DMS153 treated with DMSO at 0.1 percent for 48 hours (cell line): ENCODE results near the gene BRINP1.
"Not testable (repeated sequence)": the region's sequence is repeated elsewhere in the genome, so short reads cannot be mapped to it uniquely, and the experiment has no call there.

Experiments used
- DNase-seq: peaks from one replicate; lab custom pipeline; 2025; ENCODE audit not compliant: unreplicated experiment; lab: John Stamatoyannopoulos, UW

Gene BRINP1

GRCh38 chr9:119215651-119216050, 153.6 kb downstream of the BRINP1 start:
- DNase-seq: no peak

- DNase-seq: no peak
Observed at GRCh38 chr9:119213471-119213870, 155.8 kb downstream of the BRINP1 start.

- DNase-seq: no peak
Observed at GRCh38 chr9:119197893-119198607, 171.2 kb downstream of the BRINP1 start.

GRCh38 chr9:119195521-119195920, 173.7 kb downstream of the BRINP1 start:
- no peak for DNase-seq

GRCh38 chr9:119185298-119185697, 183.9 kb downstream of the BRINP1 start:
- no peak for DNase-seq

GRCh38 chr9:119184265-119184936, 184.8 kb downstream of the BRINP1 start:
- no peak for DNase-seq

GRCh38 chr9:119181561-119181960, 187.7 kb downstream of the BRINP1 start:
- no peak for DNase-seq

GRCh38 chr9:119180897-119181296, 188.3 kb downstream of the BRINP1 start:
- DNase-seq: no peak

- no peak for DNase-seq
Observed at GRCh38 chr9:119179701-119180100, 189.5 kb downstream of the BRINP1 start.

GRCh38 chr9:119177196-119177595, 192.0 kb downstream of the BRINP1 start:
- DNase-seq: no peak

- no peak for DNase-seq
Observed at GRCh38 chr9:119175581-119175980, 193.7 kb downstream of the BRINP1 start.

- not testable (repeated sequence) for DNase-seq
Observed at GRCh38 chr9:119169222-119169621, 200.0 kb downstream of the BRINP1 start.

GRCh38 chr9:119167876-119168275, 201.4 kb downstream of the BRINP1 start:
- no peak for DNase-seq

- no peak for DNase-seq
Observed at GRCh38 chr9:119167267-119167666, 202.0 kb downstream of the BRINP1 start.

GRCh38 chr9:119166096-119166495, 203.1 kb downstream of the BRINP1 start:
- no peak for DNase-seq

- DNase-seq: no peak
Observed at GRCh38 chr9:119165131-119165530, 204.1 kb downstream of the BRINP1 start.

- no peak for DNase-seq
Observed at GRCh38 chr9:119164716-119165115, 204.5 kb downstream of the BRINP1 start.

- DNase-seq: no peak
Observed at GRCh38 chr9:119160551-119160950, 208.7 kb downstream of the BRINP1 start.

- no peak for DNase-seq
Observed at GRCh38 chr9:119159386-119159785, 209.8 kb downstream of the BRINP1 start.

- DNase-seq: no peak
Observed at GRCh38 chr9:119157196-119157595, 212.0 kb downstream of the BRINP1 start.

GRCh38 chr9:119156354-119156753, 212.9 kb downstream of the BRINP1 start:
- DNase-seq: no peak

GRCh38 chr9:119154527-119154926, 214.7 kb downstream of the BRINP1 start:
- no peak for DNase-seq

- no peak for DNase-seq
Observed at GRCh38 chr9:119153402-119153801, 215.8 kb downstream of the BRINP1 start.
